ENCODE measurements around the gene B3GNT4.

- no peak for TF ChIP-seq CTCF (IDR thresholded peaks at IDR 0.05)
- TF ChIP-seq POLR2A (IDR thresholded peaks at IDR 0.05): no peak
These were observed 19.9 kb upstream of the B3GNT4 start for GRCh38 chr12:122183588-122183940.

Data from stomach (tissue), 4 donors.